H7 (cell line): ENCODE measurements around the gene EYS. TPM values are rescaled to one million over a fixed set of nuclear protein-coding genes. Genes with fewer than 3 reads are reported as not detected.
"Not testable (repeated sequence)": the region's sequence is repeated elsewhere in the genome, so short reads cannot be mapped to it uniquely, and the experiment has no call there.

Experiments
- DNase-seq: peaks from one replicate; pipeline ENCODE4 v3.0.0; 2012
- H3K27me3 ChIP-seq: 2 replicates; pipeline ENCODE4 v1.6.0; 2011; ENCODE audit warnings: mild to moderate bottlenecking, low read length; ENCODE audit not compliant: control insufficient read depth, insufficient read depth
- H3K36me3 ChIP-seq: replicated peaks from 2 replicates; pipeline ENCODE4 v1.5.1; 2011; ENCODE audit warnings: low read length; ENCODE audit not compliant: control insufficient read depth, insufficient read depth
- H3K4me3 ChIP-seq: 2 replicates; pipeline ENCODE4 v1.5.1; 2011; ENCODE audit warnings: low read depth, mild to moderate bottlenecking, control low read depth, low read length, moderate library complexity; ENCODE audit not compliant: insufficient read depth
- total RNA-seq: library from RNA; depleted of rRNA; stranded (reverse); fragments of >200 nt; shearing (Covaris generic); gene quantifications from 2 replicates; pipeline ENCODE4 v1.2.3, GENCODE V29; 2014

EYS gene
- total RNA-seq, 1 experiment from 2014 or later: 0.10 TPM

DNA sequence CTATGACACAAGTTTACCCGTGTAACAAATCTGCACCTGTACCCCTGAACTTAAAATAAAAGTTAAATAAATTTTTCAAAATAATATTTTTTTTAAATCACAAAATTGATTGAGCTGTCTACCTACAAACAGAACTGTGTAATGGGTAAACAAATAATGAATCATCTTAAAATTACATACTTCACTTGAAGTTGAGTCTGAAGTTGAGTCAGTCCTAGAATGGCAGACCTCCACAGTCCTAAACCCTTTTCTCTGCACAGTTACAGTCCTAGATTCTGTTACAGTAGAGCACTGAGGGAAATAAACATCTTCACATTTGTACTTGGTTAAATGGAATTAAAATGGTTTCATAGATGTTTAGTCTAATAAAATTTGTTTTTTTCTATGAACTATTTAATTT, 1190.6 kb downstream of the EYS start:
- Histone ChIP-seq H3K4me3 (no peak overlapping the region), H3K27me3 (no peaks in the 10 kb centered on the region), H3K36me3 (no peaks in the 10 kb centered on the region)
- no peak for DNase-seq

DNA sequence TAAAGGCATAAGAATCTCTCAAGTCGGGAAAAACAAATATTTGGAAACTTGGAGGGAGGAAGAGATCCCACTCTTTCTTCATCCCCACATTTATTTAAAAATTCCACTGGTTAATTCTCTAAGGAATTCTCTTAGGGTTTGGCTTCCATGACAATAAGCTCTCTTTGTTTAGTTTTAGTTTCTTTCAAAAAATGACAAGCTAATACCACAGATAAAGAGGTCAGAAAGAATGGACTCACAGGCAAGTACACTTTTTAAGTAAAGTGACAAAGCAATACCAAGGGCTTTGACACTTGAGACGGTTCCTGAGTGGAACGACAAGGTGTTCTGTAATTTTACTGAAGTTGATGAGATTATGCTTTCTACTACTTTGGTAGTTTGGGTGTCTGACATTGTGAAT, 1199.4 kb downstream of the EYS start:
- no peak for DNase-seq
- H3K4me3 ChIP-seq: no peak overlapping the region
- no peaks in the 10 kb centered on the region for H3K36me3 ChIP-seq
- no peaks in the 10 kb centered on the region for H3K27me3 ChIP-seq

DNA sequence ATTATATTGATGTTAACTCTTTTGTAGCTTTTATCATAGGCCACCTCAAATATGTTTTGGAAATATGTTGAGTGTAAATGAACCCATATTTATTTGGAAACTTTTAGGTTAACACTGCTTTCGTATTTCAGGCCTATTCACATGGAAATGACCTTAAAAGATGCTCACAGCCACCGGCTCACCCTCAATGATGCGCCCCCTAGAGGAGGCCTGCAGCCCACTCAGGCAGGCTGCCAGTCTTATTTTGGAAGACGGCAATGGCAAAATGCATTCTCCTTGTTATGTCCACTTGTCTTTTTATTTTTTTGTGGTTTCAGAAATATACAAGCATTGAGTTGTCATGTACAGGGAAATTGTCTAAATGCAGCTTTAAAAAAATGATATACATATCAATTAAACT, 1201.7 kb downstream of the EYS start:
- Histone ChIP-seq H3K27me3 (no peaks in the 10 kb centered on the region), H3K36me3 (no peaks in the 10 kb centered on the region), H3K4me3 (no peak overlapping the region)
- peak; percentile 60 for DNase-seq

DNA sequence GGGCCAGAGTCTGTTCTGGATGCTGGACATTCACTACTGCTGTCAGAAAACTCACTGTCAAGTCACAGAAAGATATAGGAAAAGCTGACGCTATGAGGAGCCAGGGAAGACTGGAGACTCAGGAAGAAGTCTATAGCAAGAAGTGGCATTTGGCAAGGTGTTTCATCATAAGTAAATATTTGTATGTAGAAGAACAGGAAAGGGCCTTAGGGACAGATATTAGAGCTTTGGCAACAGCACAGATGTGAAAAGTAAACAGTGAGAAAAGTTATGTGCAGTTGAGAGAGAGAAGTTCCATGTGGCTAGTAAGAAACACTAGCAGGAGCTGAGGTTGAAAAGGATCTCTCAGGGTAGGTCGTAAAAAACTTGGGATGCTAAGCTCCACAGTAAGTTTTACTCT, 1202.5 kb downstream of the EYS start:
- Histone ChIP-seq H3K27me3 (no peaks in the 10 kb centered on the region), H3K36me3 (no peaks in the 10 kb centered on the region), H3K4me3 (no peak overlapping the region)
- no peak for DNase-seq

DNA sequence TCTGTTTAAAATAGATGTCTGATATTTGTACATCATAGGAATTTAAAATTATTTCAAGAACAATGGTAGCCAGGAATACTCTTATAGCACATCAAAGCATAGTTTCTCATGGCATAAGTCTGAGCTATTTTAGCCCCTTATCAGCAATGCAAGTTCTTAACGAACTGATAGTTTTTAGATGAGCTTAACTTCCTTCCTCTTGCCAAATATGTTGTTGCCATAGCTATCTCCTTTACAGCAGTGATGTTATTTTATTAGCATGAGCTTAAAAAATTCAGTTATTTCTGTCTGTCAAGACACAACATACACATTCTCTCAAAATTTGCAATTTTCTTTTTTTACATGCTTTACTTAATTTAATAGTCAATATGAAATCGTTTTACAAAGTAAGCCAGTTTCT, 1204.2 kb downstream of the EYS start:
- Histone ChIP-seq H3K4me3 (no peak overlapping the region), H3K27me3 (no peaks in the 10 kb centered on the region), H3K36me3 (no peaks in the 10 kb centered on the region)
- no peak for DNase-seq

DNA sequence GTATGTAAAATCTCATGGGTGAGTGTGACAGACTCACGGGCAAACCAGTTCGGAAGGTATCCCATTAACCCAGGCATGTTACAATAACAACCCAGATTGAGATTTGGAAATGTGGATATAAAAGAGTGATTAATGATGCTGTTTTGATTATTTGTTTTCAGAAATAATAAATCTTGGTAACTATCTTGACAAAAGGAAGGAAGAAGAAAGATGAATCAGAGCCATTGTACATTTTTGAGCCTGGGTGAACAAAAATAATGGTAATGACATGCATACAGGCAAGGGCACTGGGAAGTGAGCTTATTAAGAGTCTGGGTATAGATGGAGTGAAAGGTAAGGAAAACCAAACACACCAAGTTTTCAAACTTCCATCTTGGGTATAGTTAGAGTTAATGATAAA, 1209.4 kb downstream of the EYS start:
- Histone ChIP-seq H3K4me3 (no peak overlapping the region), H3K36me3 (no peaks in the 10 kb centered on the region), H3K27me3 (no peaks in the 10 kb centered on the region)
- DNase-seq: no peak

DNA sequence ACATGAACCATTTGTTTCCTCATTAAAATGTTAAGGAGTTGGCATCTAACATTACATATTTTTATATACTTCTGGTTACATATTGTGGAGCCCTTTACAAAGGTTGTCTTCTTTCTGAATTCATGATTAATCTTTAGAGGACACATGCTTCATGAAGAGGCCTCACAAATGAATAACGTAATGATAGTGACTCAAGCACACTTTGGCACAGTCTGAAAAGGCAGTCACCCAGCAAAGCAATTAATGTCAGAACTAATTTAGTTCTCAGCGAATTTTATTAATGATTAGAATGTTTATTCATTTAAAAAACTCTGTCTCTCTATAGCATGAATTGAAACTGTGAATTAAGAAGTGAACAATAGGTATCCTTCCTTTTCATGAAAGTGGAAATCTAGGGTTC, 1217.3 kb downstream of the EYS start:
- Histone ChIP-seq H3K4me3 (no peak overlapping the region), H3K36me3 (no peaks in the 10 kb centered on the region), H3K27me3 (no peaks in the 10 kb centered on the region)
- no peak for DNase-seq

DNA sequence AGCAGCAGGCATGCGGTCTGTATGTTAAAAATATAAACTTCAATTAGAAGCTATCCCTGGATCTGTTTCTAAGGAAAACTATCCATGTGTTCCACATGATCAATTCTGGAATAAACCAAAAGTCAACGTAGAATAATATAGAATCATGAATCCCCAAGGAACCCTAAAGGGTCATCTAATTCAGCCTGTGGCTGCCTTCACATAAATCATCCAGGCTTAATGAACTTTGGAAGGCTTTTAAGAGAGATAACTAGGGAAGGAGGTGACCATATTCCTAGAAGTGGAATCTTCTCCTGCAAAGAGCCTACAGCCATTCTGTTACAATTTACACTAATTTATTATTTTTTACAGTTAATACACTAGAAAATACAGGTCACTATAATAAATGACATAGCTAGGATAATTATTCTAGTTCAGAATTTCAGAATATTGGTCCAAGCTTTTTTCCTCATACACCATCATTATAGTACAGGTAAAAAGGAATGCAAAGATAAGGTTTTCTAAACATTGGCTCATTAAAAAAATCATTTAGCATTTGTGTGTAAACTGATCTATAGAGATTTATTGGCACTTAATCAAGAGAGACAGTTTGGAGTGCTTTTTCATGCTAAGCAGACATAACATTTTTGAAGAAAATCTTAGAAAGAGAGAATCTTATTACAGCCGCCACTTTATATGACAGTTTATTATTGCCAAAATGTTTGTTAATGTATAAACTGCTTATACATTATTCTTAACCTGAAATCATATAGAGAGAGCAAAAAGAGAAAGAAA, 1220.3 kb downstream of the EYS start:
- no peak overlapping the region for H3K4me3 ChIP-seq
- H3K27me3 ChIP-seq: no peaks in the 10 kb centered on the region
- DNase-seq: no peak
- no peaks in the 10 kb centered on the region for H3K36me3 ChIP-seq

DNA sequence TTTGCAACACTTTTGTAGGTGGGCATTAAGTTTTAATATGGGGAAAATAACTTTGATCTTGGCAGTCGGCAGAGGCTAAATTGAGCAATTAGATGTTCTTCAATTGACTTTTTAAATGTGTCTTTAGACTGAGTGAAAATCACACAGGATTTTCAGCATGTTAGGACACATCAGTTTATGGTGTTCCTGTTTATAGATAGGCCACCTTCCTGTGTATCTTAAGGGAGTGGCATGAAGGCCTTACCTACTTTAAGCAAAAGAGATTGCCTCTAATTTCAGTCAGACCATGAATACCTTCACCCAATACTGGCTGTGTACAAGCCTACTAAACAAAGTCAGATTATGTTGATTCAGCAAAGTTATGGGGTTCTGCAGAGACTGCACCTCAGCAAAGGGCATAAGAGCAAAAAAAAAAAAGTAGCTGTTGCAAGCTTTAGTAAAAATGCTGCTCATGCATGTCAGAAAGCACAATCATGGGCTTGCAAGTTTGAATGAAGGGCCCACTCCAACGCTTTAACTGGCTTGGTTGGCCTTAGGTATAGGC, 1223.0 kb downstream of the EYS start:
- DNase-seq: no peak
- Histone ChIP-seq H3K4me3 (no peak overlapping the region), H3K27me3 (no peaks in the 10 kb centered on the region), H3K36me3 (no peaks in the 10 kb centered on the region)

DNA sequence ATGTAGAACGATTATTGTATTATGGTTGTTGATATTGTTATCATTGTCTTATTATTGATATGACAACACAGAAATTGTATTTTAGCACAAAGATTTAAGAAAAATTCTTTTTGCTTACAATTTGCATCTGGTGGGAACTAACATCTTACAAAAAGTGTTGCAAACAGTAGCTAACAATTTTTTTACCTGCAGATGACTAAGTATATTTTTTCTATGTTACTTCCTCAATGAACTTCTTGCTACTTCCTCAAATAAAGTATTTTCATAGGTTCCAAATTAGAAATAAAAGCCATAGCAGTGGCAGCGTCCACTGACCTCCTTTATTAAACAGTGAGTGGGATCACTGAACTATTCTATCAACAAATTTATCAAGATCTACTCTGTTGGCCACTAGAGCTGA, 1224.4 kb downstream of the EYS start:
- DNase-seq: no peak
- no peaks in the 10 kb centered on the region for H3K27me3 ChIP-seq
- no peak overlapping the region for H3K4me3 ChIP-seq
- H3K36me3 ChIP-seq: no peaks in the 10 kb centered on the region

DNA sequence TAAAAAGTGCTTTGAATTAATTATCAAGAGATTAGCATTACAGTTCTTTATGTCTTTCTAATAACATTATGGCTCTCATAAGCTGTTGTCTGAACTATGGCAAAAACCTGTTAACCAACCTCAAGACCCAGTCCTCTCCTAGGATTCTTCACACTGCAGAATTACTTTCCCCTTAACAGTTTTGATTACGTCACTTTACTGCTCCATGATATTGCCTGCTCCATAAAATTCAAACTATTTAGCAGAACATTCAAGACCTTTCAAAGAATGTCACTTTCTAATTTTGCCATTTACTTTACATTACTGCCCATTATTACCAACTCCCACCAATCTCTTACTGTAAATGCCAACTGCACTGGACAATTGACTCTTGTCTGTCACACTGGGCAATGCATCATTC, 1227.9 kb downstream of the EYS start:
- no peak for DNase-seq
- Histone ChIP-seq H3K27me3 (no peaks in the 10 kb centered on the region), H3K36me3 (no peaks in the 10 kb centered on the region), H3K4me3 (no peak overlapping the region)

DNA sequence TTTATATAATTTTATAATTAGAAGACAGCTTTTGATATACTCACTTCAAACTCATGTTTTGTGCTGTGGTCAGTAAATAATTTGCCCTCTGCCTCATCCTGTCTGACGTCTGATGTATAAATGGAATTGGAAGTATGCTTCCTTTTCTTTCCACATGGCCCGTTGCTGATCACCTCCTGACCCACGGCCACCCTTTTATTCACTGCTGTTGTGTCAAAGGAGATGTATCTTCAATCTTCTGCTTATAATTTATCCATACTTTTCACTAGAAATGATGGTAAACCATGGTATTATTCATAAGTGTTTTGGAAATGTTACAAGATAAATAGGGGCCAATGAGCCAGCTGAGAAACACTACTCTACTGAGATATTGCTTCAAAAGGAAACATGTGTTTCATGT, 1229.6 kb downstream of the EYS start:
- Histone ChIP-seq H3K36me3 (no peaks in the 10 kb centered on the region), H3K27me3 (no peaks in the 10 kb centered on the region), H3K4me3 (no peak overlapping the region)
- DNase-seq: no peak

DNA sequence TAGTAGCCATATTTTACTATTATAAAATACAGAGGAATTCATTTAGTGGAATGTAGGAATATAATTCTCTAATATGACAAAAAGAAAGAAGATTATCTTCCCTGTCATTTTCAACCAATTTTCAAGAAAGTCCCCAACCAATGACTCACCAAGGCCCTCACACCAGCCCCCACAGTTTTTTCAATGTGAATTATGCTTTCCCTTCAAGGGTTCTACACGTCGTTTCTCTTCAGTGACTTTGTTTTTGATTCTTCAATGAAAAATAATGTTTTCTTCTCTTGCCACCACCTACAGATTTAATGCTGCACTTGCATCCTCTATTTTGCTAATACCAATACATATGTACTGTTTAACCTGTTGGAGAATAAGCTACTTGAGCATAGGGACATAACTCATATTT, 1230.1 kb downstream of the EYS start:
- no peaks in the 10 kb centered on the region for H3K27me3 ChIP-seq
- DNase-seq: no peak
- H3K4me3 ChIP-seq: no peak overlapping the region
- no peaks in the 10 kb centered on the region for H3K36me3 ChIP-seq

DNA sequence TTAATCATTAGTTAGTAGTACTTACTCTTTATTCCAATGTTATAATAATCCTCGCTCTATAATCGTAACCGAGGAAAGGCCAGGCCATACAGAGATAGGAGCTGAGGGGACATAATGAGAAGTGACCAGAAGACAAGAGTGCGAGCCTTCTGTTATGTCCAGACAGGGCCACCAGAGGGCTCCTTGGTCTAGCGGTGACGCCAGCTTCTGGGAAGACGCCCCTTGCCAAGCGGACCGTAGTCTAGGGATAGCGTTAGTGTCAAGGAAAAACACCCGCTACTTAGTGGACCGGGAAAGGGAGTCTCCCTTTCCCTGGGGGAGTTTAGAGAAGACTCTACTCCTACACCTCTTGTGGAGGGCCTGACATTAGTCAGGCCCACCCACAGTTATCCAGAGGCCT, 1237.6 kb downstream of the EYS start:
- H3K4me3 ChIP-seq, DNase-seq, H3K36me3 ChIP-seq, H3K27me3 ChIP-seq: not testable (repeated sequence)

DNA sequence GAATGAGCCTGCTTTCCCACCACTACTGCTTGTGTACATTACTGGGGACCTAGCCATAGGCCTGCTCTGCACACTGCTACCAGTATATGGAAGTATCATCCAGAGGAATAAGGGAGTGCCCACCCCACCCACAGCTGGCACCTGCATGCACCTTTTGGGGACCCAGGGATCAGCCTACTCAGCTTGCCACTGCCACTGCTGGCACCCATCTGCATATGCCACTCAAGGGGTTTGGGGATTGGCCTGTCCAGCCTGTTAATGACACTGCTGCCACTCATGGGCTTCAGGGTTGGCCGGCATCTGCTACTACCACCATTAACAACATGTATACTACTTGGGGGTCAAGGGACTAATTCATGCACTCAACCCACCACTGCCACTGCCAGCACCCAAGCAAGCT, 1239.4 kb downstream of the EYS start:
- no peaks in the 10 kb centered on the region for H3K27me3 ChIP-seq
- H3K36me3 ChIP-seq: no peaks in the 10 kb centered on the region
- no peak for DNase-seq
- no peak overlapping the region for H3K4me3 ChIP-seq
